Measurements from ENCODE around the gene PPM1A. TPM values are rescaled to one million over a fixed set of nuclear protein-coding genes. Genes with fewer than 3 reads are reported as not detected.

The PPM1A gene
- total and polyA plus RNA-seq, 2 donors (not counting 1 experiment from before 2014, with no cell fraction given), result 15.5 to 59.0 TPM

- H3K79me2 ChIP-seq (ENCODE audit: control insufficient read depth, insufficient read depth, low read length), result peaks cover 48% of the 10 kb centered on the region
- POLR2A ChIA-PET, result interaction anchor here (0.6 to 2.0 kb wide), 13 partner anchors 16 to 766 kb away, joined by 3 to 47 read pairs (median 6); partner anchors contain the start of genes DHRS7, JKAMP, L3HYPDH and PCNX4
- DNase-seq, result peak; percentile 80
- H4K20me1 ChIP-seq (ENCODE audit: control insufficient read depth, insufficient read depth, low read length, poor library complexity, severe bottlenecking), result peaks cover 31% of the 10 kb centered on the region
- peak overlapping the region; percentile 74 to 82 for H3K27ac ChIP-seq (ENCODE audit: low read length in 2 of 2)
- peak overlapping the region; percentile 48 for H2AFZ ChIP-seq (ENCODE audit: insufficient read depth, low read depth, low read length, poor library complexity, severe bottlenecking)
- H3K4me3 ChIP-seq (ENCODE audit: control extremely low read depth in 1 of 5, extremely low read depth in 1 of 5, insufficient read depth in 1 of 5, low read depth in 2 of 5, low read length in 4 of 5), result peak overlapping the region; percentile 55 to 88 (median 73)
- H3K27me3 ChIP-seq (replicated peaks in 1 of 4; ENCODE audit: control extremely low read depth in 1 of 4, control insufficient read depth in 3 of 4, insufficient read depth in 4 of 4, low read length in 3 of 4), result no peaks in the 10 kb centered on the region
- intact Hi-C loops (cut with micrococcal nuclease), result loop anchor here (1.0 to 5.0 kb wide), 10 partner anchors 17 to 1952 kb away; partner anchors contain the start of genes ARID4A, DHRS7, HIF1A and JKAMP
- peak overlapping the region; percentile 99 for H3K4me3 Mint-ChIP-seq
- no peaks in the 10 kb centered on the region for H3K27me3 Mint-ChIP-seq
- peaks cover 19 to 24% of the 10 kb centered on the region in 2 donors for H3K4me1 ChIP-seq (ENCODE audit: control insufficient read depth in 2 of 2, insufficient read depth in 2 of 2, low read length in 2 of 2)
- H3K9ac ChIP-seq (ENCODE audit: low read length), result peak overlapping the region; percentile 73
- peaks cover 52% of the 10 kb centered on the region for H3K4me1 Mint-ChIP-seq
- peak; percentile 35 for ATAC-seq (ENCODE audit: low read depth)
- no peaks in the 10 kb centered on the region for H3K9me3 ChIP-seq (ENCODE audit: control extremely low read depth in 1 of 3, control insufficient read depth in 2 of 3, insufficient read depth in 1 of 3, low read length in 2 of 3)
- no peaks in the 10 kb centered on the region for H3K36me3 ChIP-seq (replicated peaks in 1 of 2; ENCODE audit: control extremely low read depth in 1 of 2, control insufficient read depth in 1 of 2, extremely low read depth in 1 of 2, insufficient read depth in 2 of 2, low read length in 1 of 2)
- H3K4me2 ChIP-seq (replicated peaks; ENCODE audit: low read depth, low read length, poor library complexity, severe bottlenecking), result peak overlapping the region; percentile 83
- H3K9me3 Mint-ChIP-seq (ENCODE audit: insufficient read depth), result no peaks in the 10 kb centered on the region
- under 1% methylated on average over 90 of the region's 107 CpGs for WGBS (ENCODE audit: insufficient coverage)
- H3K27ac Mint-ChIP-seq, result peak overlapping the region; percentile 100
- CTCF ChIA-PET, result interaction anchor here (0.9 to 3.2 kb wide), 10 partner anchors 8 to 284 kb away, joined by 3 to 21 read pairs (median 6); partner anchors contain the start of genes DHRS7 and PCNX4
- TF ChIP-seq EZH2 (IDR thresholded peaks at IDR 0.05; ENCODE audit: borderline replicate concordance, insufficient read depth, low read depth, low read length, poor library complexity, severe bottlenecking) (no peak), CTCF (IDR thresholded peaks at IDR 0.05) (no peak)
These were observed 568 bp downstream of the PPM1A start for GRCh38 chr14:60249321-60250256.

Measured in B cell (primary cell).